SU-DHL-6 (cell line): ENCODE results near the gene GNAS.
"Not testable (repeated sequence)": the region's sequence is repeated elsewhere in the genome, so short reads cannot be mapped to it uniquely, and the experiment has no call there.

Experiments used
- H2AFZ ChIP-seq: fragments of 200-600 bp; sonication (generic); 2 replicates; pipeline ENCODE4 v1.6.1; 2014; ENCODE audit warnings: low read depth, mild to moderate bottlenecking, moderate library complexity, mixed read lengths, antibody characterized with exemption, low read length; ENCODE audit not compliant: severe bottlenecking
- H3F3A ChIP-seq: fragments of 200-600 bp; shearing (Covaris generic); 2 replicates; pipeline ENCODE4 v1.6.0; 2016; ENCODE audit warnings: antibody characterized with exemption, mild to moderate bottlenecking; ENCODE audit not compliant: insufficient read depth
- H3K27ac ChIP-seq: fragments of 200-600 bp; sonication (generic); 2 replicates; pipeline ENCODE4 v1.5.1; 2016; ENCODE audit warnings: low read depth, mild to moderate bottlenecking, low read length, moderate library complexity, mixed read lengths
- H3K27me3 ChIP-seq: fragments of 200-600 bp; sonication (generic), shearing (Covaris generic); 2 replicates; pipeline ENCODE4 v1.6.0; 2014; ENCODE audit warnings: mild to moderate bottlenecking, low read length
- H3K36me3 ChIP-seq: fragments of 200-600 bp; sonication (generic); 2 replicates; pipeline ENCODE4 v1.6.1; 2014; ENCODE audit warnings: mild to moderate bottlenecking, low read length, mixed read lengths
- H3K4me2 ChIP-seq: fragments of 300-600, 200-600 bp; shearing (Covaris generic), sonication (generic); 2 replicates; pipeline ENCODE4 v1.6.0; 2014; ENCODE audit warnings: low read length, low read depth, mild to moderate bottlenecking; ENCODE audit not compliant: poor library complexity, severe bottlenecking
- H3K4me3 ChIP-seq: fragments of 200-600 bp; sonication (generic); 2 replicates; pipeline ENCODE4 v1.5.1; 2014; ENCODE audit warnings: antibody characterized with exemption, low read length, mild to moderate bottlenecking, mixed read lengths; ENCODE audit not compliant: insufficient read depth, poor library complexity, severe bottlenecking
- H3K79me2 ChIP-seq: fragments of 200-600 bp; sonication (generic); 2 replicates; pipeline ENCODE4 v1.6.1; 2014; ENCODE audit warnings: mild to moderate bottlenecking, low read length, moderate library complexity; ENCODE audit not compliant: insufficient read depth
- H3K9ac ChIP-seq: fragments of 200-600 bp; sonication (generic); 2 replicates; pipeline ENCODE4 v1.7.0; 2014; ENCODE audit warnings: mild to moderate bottlenecking, low read length
- H3K9me2 ChIP-seq: fragments of 200-600 bp; sonication (generic); replicated peaks from 2 replicates; pipeline ENCODE4 v1.6.1; 2014; ENCODE audit warnings: low read length; ENCODE audit not compliant: insufficient read depth
- H3K9me3 ChIP-seq: fragments of 200-600 bp; sonication (generic); 2 replicates; pipeline ENCODE4 v1.6.1; 2014; ENCODE audit warnings: low read length, mixed read lengths; ENCODE audit not compliant: insufficient read depth
- H4K20me1 ChIP-seq: fragments of 200-600 bp; sonication (generic); 2 replicates; pipeline ENCODE4 v1.6.1; 2014; ENCODE audit warnings: low read depth, mild to moderate bottlenecking, antibody characterized with exemption, low read length, moderate library complexity, mixed read lengths
- EZH2phosphoT487 ChIP-seq: fragments of 200-600 bp; sonication (generic), shearing (Covaris generic); conservative IDR thresholded peaks from 2 replicates; pipeline ENCODE4 v1.6.1; 2018; ENCODE audit warnings: mild to moderate bottlenecking, antibody characterized with exemption, low read length, moderate library complexity, mixed read lengths
- TF ChIP-seq, protein P1 (sequence below): fragments of 200-600 bp; sonication (generic); IDR thresholded peaks from one replicate; pipeline ENCODE4 v1.5.1; 2017; ENCODE audit warnings: antibody characterized with exemption, mild to moderate bottlenecking, low read length, moderate library complexity; ENCODE audit not compliant: insufficient read depth, poor library complexity, severe bottlenecking

The GNAS gene

DNA sequence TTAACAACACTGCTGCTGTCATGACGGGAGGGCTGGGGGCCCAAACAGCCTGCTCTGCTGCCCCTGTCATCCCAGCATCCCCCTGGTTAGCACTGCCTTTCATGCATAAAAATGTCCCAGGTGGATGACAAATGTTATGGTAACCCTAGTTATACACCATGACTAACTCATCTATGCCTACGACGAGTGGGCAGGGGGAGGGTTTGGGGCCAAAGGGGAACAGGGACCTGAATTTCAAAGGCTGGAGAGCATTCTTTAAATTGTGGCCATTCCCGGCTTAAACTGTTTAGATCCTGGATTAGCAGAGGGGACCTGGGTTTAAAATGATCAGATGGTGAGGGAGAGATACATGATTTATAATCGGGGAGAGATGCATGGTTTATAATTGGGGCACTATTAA lies 26.2 kb upstream of the GNAS start:
- H4K20me1 ChIP-seq, result no peaks in the 10 kb centered on the region
- peaks cover 16% of the 10 kb centered on the region for H3K79me2 ChIP-seq
- no peaks in the 10 kb centered on the region for H3K9me3 ChIP-seq
- H3F3A ChIP-seq, result no peaks in the 10 kb centered on the region
- no peak overlapping the region for H3K9ac ChIP-seq
- TF ChIP-seq EZH2phosphoT487, result no peak
- TF ChIP-seq, protein P1, sequence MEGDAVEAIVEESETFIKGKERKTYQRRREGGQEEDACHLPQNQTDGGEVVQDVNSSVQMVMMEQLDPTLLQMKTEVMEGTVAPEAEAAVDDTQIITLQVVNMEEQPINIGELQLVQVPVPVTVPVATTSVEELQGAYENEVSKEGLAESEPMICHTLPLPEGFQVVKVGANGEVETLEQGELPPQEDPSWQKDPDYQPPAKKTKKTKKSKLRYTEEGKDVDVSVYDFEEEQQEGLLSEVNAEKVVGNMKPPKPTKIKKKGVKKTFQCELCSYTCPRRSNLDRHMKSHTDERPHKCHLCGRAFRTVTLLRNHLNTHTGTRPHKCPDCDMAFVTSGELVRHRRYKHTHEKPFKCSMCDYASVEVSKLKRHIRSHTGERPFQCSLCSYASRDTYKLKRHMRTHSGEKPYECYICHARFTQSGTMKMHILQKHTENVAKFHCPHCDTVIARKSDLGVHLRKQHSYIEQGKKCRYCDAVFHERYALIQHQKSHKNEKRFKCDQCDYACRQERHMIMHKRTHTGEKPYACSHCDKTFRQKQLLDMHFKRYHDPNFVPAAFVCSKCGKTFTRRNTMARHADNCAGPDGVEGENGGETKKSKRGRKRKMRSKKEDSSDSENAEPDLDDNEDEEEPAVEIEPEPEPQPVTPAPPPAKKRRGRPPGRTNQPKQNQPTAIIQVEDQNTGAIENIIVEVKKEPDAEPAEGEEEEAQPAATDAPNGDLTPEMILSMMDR, result no peak
- H3K27me3 ChIP-seq, result no peaks in the 10 kb centered on the region
- H3K9me2 ChIP-seq, result no peaks in the 10 kb centered on the region
- H3K36me3 ChIP-seq, result no peaks in the 10 kb centered on the region
- no peak overlapping the region for H3K4me2 ChIP-seq
- H2AFZ ChIP-seq, result no peak overlapping the region
- H3K4me3 ChIP-seq, result no peak overlapping the region
- H3K27ac ChIP-seq, result no peak overlapping the region

DNA sequence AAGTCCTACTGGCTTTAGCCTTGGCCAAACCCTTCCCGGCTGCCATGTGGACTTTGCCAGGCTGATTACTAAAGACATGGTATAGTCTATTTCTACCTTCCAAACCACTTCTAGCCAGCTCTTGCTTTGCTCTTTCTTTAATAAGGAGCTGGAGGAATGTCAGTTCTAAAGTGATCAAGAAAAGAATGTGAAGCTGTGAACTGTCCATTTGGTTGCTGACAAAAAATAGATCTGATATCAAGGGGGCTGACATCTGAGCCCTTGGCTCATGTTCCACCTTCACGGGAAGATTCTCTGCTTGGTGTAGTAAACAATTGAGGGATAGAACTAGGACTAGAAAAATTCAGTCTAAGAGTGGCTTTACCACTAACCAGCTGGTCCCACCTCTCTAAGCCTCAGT lies 24.4 kb upstream of the GNAS start:
- no peaks in the 10 kb centered on the region for H3F3A ChIP-seq
- H2AFZ ChIP-seq, result no peak overlapping the region
- H3K9ac ChIP-seq, result no peak overlapping the region
- H4K20me1 ChIP-seq, result no peaks in the 10 kb centered on the region
- no peak overlapping the region for H3K4me2 ChIP-seq
- peaks cover 16% of the 10 kb centered on the region for H3K79me2 ChIP-seq
- no peaks in the 10 kb centered on the region for H3K9me2 ChIP-seq
- H3K36me3 ChIP-seq, result peaks cover 2% of the 10 kb centered on the region; the same call in 1 of the 2 replicates
- no peak overlapping the region for H3K27ac ChIP-seq
- no peaks in the 10 kb centered on the region for H3K27me3 ChIP-seq
- no peak overlapping the region for H3K4me3 ChIP-seq
- H3K9me3 ChIP-seq, result no peaks in the 10 kb centered on the region
- TF ChIP-seq, protein P1, result no peak
- no peak for TF ChIP-seq EZH2phosphoT487

DNA sequence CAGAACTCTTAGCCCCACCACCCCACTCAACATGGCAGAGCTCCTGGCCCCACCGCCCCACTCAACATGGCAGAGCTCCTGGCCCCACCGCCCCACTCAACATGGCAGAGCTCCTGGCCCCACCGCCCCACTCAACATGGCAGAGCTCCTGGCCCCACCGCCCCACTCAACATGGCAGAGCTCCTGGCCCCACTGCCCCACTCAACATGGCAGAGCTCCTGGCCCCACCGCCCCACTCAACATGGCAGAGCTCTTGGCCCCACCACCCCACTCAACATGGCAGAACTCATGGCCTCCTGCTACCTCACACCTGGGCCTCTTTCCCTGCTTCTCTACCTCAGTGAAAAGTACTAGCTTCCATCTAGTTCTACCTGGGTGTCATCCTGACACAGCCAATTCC lies 23.7 kb upstream of the GNAS start:
- H2AFZ ChIP-seq, H4K20me1 ChIP-seq, H3F3A ChIP-seq, H3K4me2 ChIP-seq, H3K9ac ChIP-seq, H3K36me3 ChIP-seq, H3K9me3 ChIP-seq, H3K27me3 ChIP-seq, H3K9me2 ChIP-seq, H3K4me3 ChIP-seq, H3K27ac ChIP-seq: not testable (repeated sequence)
- H3K79me2 ChIP-seq, result peaks cover 16% of the 10 kb centered on the region

DNA sequence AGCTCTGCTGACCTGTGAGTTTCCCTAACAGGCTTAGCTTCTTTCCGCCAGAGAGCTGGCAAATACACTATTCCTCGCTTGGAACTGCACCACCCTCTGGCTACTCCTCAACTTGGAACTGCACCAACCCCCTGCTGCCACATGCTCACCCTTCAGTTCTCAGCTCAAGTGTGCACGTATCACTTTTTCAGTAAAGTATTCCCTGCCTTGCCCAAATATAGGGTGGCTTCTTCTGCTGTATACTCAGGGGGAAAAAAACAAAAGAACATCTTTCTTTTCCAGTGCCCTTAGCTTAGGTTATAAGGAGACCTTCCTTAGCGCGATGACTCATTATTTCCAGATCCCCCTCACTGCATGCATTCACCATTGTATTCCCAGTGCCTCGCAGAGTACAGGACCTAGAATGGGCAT lies 23.0 kb upstream of the GNAS start:
- Histone ChIP-seq H2AFZ (no peak overlapping the region), H3K36me3 (peaks cover 2% of the 10 kb centered on the region; the same call in 1 of the 2 replicates)

More for the DNA sequence above, 23.0 kb upstream of the GNAS start:
- Histone ChIP-seq H3F3A (no peaks in the 10 kb centered on the region), H3K4me2 (no peak overlapping the region), H3K27me3 (no peaks in the 10 kb centered on the region), H3K79me2 (peaks cover 16% of the 10 kb centered on the region), H3K9me2 (no peaks in the 10 kb centered on the region), H3K9me3 (no peaks in the 10 kb centered on the region), H4K20me1 (no peaks in the 10 kb centered on the region), H3K4me3 (no peak overlapping the region), H3K9ac (no peak overlapping the region), H3K27ac (no peak overlapping the region)
- no peak for TF ChIP-seq EZH2phosphoT487
- TF ChIP-seq, protein P1, result no peak
